ENCODE measurements around the gene THSD4.

- no peak for TF ChIP-seq CTCF (IDR thresholded peaks at IDR 0.05)
- TF ChIP-seq POLR2AphosphoS5 (IDR thresholded peaks at IDR 0.05; ENCODE audit: low read depth, low read length) = no peak
- TF ChIP-seq SIN3A (IDR thresholded peaks at IDR 0.05; ENCODE audit: borderline replicate concordance, insufficient read depth, low read depth, low read length) = no peak
- TF ChIP-seq REST (IDR thresholded peaks at IDR 0.05; ENCODE audit: insufficient read depth in 1 of 2, low read depth in 2 of 2, low read length in 1 of 2) = no peak
Measured at GRCh38 chr15:71397377-71397776, 282.1 kb downstream of the THSD4 start.
